Caco-2 (cell line): ENCODE data around the gene MLLT10. TPM values are rescaled to one million over a fixed set of nuclear protein-coding genes. Genes with fewer than 3 reads are reported as not detected.

ENCODE experiments used
- BruUV-seq: library from RNA; stranded (reverse); fragments of 400-500 nt; replicated peaks from 2 replicates; lab custom pipeline; 2021; lab: Mats Ljungman, UMichigan
- CTCF ChIA-PET: fragments of 300-600 bp; sonication (Branson Sonifier 250); formaldehyde crosslinking; loops from one replicate; lab custom pipeline; 2022; ENCODE audit warnings: antibody characterized with exemption; lab: Charles Lee
- POLR2A ChIA-PET: fragments of 300-600 bp; sonication (Branson Sonifier 250); formaldehyde crosslinking; loops from one replicate; lab custom pipeline; 2022; ENCODE audit warnings: antibody characterized with exemption; lab: Charles Lee
- DNase-seq, 2 experiments: peaks; one replicate each; pipeline versions ENCODE4 v3.0.0 to v3.0.0-alpha.2; 2020 to 2022
- H3K27me3 ChIP-seq: replicated peaks from 2 replicates; pipeline ENCODE4 v1.6.0; 2011; ENCODE audit warnings: low read length; ENCODE audit not compliant: control insufficient read depth, insufficient read depth
- H3K36me3 ChIP-seq: 2 replicates; pipeline ENCODE4 v1.5.1; 2011; ENCODE audit warnings: low read length; ENCODE audit not compliant: control insufficient read depth, insufficient read depth
- H3K4me1 ChIP-seq: fragments of 250-450 bp; sonication (Bioruptor Pico); 2 replicates; pipeline ENCODE4 v1.5.1; 2020; ENCODE audit warnings: mild to moderate bottlenecking
- H3K4me3 ChIP-seq: 2 replicates; pipeline ENCODE4 v1.5.1; 2011; ENCODE audit warnings: low read depth, mild to moderate bottlenecking, control low read depth, low read length
- H3K9me3 ChIP-seq: fragments of 250-450 bp; sonication (Bioruptor Pico); 2 replicates; pipeline ENCODE4 v1.5.1; 2020; ENCODE audit warnings: mild to moderate bottlenecking, moderate library complexity
- H3K27ac Mint-ChIP-seq: one replicate; pipeline ENCODE4 v1.8.0; 2022; ENCODE audit warnings: mixed read lengths; ENCODE audit not compliant: unreplicated experiment
- H3K27me3 Mint-ChIP-seq: one replicate; pipeline ENCODE4 v1.8.0; 2022; ENCODE audit warnings: mixed read lengths; ENCODE audit not compliant: insufficient read depth, unreplicated experiment
- H3K36me3 Mint-ChIP-seq: one replicate; pipeline ENCODE4 v1.8.0; 2022; ENCODE audit warnings: mild to moderate bottlenecking, mixed read lengths; ENCODE audit not compliant: insufficient read depth, unreplicated experiment
- H3K4me1 Mint-ChIP-seq: one replicate; pipeline ENCODE4 v1.8.0; 2022; ENCODE audit warnings: low read depth, mixed read lengths; ENCODE audit not compliant: unreplicated experiment
- H3K4me3 Mint-ChIP-seq: one replicate; pipeline ENCODE4 v1.8.0; 2022; ENCODE audit warnings: mild to moderate bottlenecking, moderate library complexity, mixed read lengths; ENCODE audit not compliant: unreplicated experiment
- H3K9me3 Mint-ChIP-seq: one replicate; pipeline ENCODE4 v1.8.0; 2022; ENCODE audit warnings: mixed read lengths; ENCODE audit not compliant: unreplicated experiment
- CTCF ChIP-seq, 2 experiments: fragments of 200-600 bp in 1 of 2; IDR thresholded peaks; 1 replicate in 1 of 2; 2 replicates in 1 of 2; pipeline versions ENCODE4 v1.5.1 to v1.8.0; 2011 to 2022; ENCODE audit warnings: antibody characterized with exemption in 1 of 2, control low read depth in 1 of 2, inconsistent platforms in 1 of 2, low read depth in 1 of 2, low read length in 1 of 2, mild to moderate bottlenecking in 1 of 2, moderate library complexity in 1 of 2; ENCODE audit not compliant: insufficient read depth in 1 of 2, severe bottlenecking in 1 of 2, unreplicated experiment in 1 of 2
- intact Hi-C: fragments of 100-400 bp; cut with micrococcal nuclease; formaldehyde crosslinking; loops from one replicate; pipeline ENCODE4 v1.10.0; 2022; ENCODE audit not compliant: unreplicated experiment
- total RNA-seq: library from RNA; stranded (reverse); gene quantifications from 2 replicates; pipeline ENCODE4 v1.2.3, GENCODE V29; 2022

The MLLT10 gene
- total RNA-seq, 1 experiment from 2014 or later, result 84.3 TPM

GRCh38 chr10:21599582-21599981 lies 65.5 kb downstream of the MLLT10 start:
- ChIA-PET CTCF (interaction anchor here (1.0 kb wide), 1 partner anchor 104 kb away, joined by 4 read pairs; no protein-coding TSS in a partner anchor), POLR2A (no interaction called here)
- Mint-ChIP-seq H3K4me1 (peaks cover 14% of the 10 kb centered on the region), H3K27me3 (no peaks in the 10 kb centered on the region), H3K9me3 (no peaks in the 10 kb centered on the region), H3K36me3 (peaks cover 34% of the 10 kb centered on the region), H3K27ac (no peak overlapping the region), H3K4me3 (no peak overlapping the region)
- Histone ChIP-seq H3K36me3 (no peaks in the 10 kb centered on the region), H3K4me1 (no peaks in the 10 kb centered on the region), H3K4me3 (no peak overlapping the region), H3K27me3 (no peaks in the 10 kb centered on the region), H3K9me3 (0 out of 2 replicates have a peak, but pooled peaks cover 4% of the 10 kb centered on the region)
- no peak for DNase-seq
- no TSS peak for BruUV-seq
- intact Hi-C loops, result no loop called here
- no peak for TF ChIP-seq CTCF (IDR thresholded peaks at IDR 0.05; ENCODE audit: insufficient read depth in 1 of 2, low read depth in 1 of 2, low read length in 1 of 2, severe bottlenecking in 1 of 2, unreplicated experiment in 1 of 2)

- ChIA-PET CTCF (no interaction called here), POLR2A (no interaction called here)
- H3K4me1 ChIP-seq, result no peaks in the 10 kb centered on the region
- no peak for DNase-seq
- no TSS peak for BruUV-seq
- no peaks in the 10 kb centered on the region for H3K27me3 ChIP-seq
- Mint-ChIP-seq H3K9me3 (no peaks in the 10 kb centered on the region), H3K36me3 (peaks cover 38% of the 10 kb centered on the region), H3K4me1 (peaks cover 14% of the 10 kb centered on the region), H3K4me3 (no peak overlapping the region), H3K27me3 (no peaks in the 10 kb centered on the region), H3K27ac (peak overlapping the region; percentile 21)
- H3K36me3 ChIP-seq, result peaks cover 1% of the 10 kb centered on the region
- 0 out of 2 replicates have a peak, but pooled peaks cover 2% of the 10 kb centered on the region for H3K9me3 ChIP-seq
- TF ChIP-seq CTCF (IDR thresholded peaks at IDR 0.05; ENCODE audit: insufficient read depth in 1 of 2, low read depth in 1 of 2, low read length in 1 of 2, severe bottlenecking in 1 of 2, unreplicated experiment in 1 of 2), result no peak
- H3K4me3 ChIP-seq, result no peak overlapping the region
- intact Hi-C loops, result no loop called here
Observed at GRCh38 chr10:21600804-21601433, 66.9 kb downstream of the MLLT10 start.

- peaks cover 14% of the 10 kb centered on the region for H3K4me1 Mint-ChIP-seq
- H3K27ac Mint-ChIP-seq, result no peak overlapping the region
- POLR2A ChIA-PET, result no interaction called here
- Histone ChIP-seq H3K4me3 (no peak overlapping the region), H3K36me3 (peaks cover 2% of the 10 kb centered on the region), H3K4me1 (no peaks in the 10 kb centered on the region), H3K9me3 (no peaks in the 10 kb centered on the region), H3K27me3 (no peaks in the 10 kb centered on the region)
- TF ChIP-seq CTCF (IDR thresholded peaks at IDR 0.05; ENCODE audit: insufficient read depth in 1 of 2, low read depth in 1 of 2, low read length in 1 of 2, severe bottlenecking in 1 of 2, unreplicated experiment in 1 of 2), result no peak
- intact Hi-C loops, result no loop called here
- no TSS peak for BruUV-seq
- H3K9me3 Mint-ChIP-seq, result no peaks in the 10 kb centered on the region
- no peaks in the 10 kb centered on the region for H3K27me3 Mint-ChIP-seq
- CTCF ChIA-PET, result no interaction called here
- no peak overlapping the region for H3K4me3 Mint-ChIP-seq
- H3K36me3 Mint-ChIP-seq, result peaks cover 50% of the 10 kb centered on the region
- no peak for DNase-seq
Observed at GRCh38 chr10:21602313-21602712, 68.3 kb downstream of the MLLT10 start.
